Middle frontal gyrus (tissue), 1 donor: ENCODE results near the gene TTC31.
A peak's percentile ranks its signal among the peaks of the same experiment; 100 is the strongest.
"Not testable (repeated sequence)": the region's sequence is repeated elsewhere in the genome, so short reads cannot be mapped to it uniquely, and the experiment has no call there.

Experiments used
- DNase-seq: peaks from one replicate; pipeline ENCODE4 v3.0.0-alpha.2; 2015; ENCODE audit warnings: low spot score; ENCODE audit errors: extremely low spot score

TTC31 gene

DNA sequence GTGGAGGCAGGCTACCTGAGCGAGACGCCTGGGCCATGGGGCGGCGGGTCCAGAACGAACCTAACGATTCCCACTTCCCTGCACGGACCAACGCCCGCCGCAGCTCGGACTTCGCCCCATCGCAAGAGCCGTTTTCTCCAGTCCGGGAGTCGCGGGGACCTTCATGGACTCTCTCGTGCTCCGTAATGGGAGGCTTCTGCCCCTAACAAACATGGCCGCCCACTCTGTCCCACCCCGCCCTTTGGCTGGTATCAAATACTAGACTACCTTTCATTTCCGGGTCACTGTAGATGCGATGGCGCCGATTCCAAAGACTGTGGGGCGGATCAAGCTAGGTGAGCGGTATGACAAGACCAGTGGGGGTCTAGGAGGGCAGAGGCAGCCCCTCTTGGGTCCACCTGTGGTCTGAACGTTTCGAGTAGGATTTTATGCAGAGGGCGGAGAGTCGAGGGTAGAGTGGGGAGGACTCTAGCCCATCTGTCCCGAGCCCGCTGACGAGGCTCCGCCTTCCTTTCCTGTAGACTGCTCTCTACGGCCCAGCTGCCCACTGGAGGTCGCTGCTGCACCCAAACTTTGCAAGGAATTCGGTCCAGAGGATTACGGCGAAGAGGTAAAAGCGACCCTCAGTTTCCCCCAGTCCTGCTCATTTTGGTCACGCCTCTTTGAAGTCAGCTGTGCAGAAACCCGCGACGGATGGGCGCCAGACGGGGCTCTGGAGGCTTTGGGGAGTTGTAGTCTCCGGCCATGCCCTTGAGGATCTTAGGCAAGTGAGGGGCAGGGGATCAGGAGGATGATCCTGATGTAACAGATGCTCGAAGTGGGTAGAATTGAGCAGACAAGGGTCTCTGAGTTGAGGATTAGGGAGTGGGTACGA is at the start of gene TTC31, which contains the start of gene CCDC142:
TTC31 (plus strand) TSS at position 281 of the 874 bp plus-strand sequence; CDS start at position 296, 15 bp downstream.
CCDC142 (minus strand) TSS at position 198 of the 874 bp plus-strand sequence; CDS start at position 37, 161 bp downstream.
- peak; percentile 94 for DNase-seq

DNA sequence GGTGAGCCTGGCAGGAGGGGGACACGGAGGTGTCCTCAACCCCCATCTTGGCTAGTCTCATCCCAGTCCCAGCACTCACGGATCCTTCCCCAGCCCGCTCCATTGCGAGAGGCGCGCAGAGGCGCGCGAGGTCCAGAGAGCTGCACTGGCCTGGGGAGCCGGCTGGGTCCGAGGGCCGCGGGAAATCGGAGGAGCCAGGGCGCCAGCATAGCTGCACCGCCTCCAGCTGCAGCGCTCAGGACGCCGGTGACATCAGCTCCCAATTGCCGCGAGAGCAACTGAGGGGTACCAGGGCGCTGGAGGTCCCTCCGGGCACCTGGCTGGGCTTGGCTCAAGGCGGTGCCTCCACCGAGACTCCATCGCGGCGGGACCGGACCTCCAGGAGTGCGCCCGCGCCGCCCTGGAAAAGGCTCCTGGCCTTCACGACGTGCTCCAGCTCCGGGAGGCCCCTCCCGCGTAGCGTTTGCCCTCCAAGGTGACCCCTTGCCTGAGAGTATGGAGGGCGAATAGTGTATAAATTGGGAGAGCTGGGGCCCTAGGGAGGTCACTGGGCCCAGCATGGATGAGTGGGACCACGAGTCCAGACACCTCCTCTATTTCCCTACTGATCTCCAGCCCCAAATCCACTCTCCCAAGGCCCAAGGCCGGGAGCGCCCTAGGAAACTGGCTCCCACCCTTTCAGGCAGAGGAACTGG is 46.6 kb upstream of the TTC31 start:
- DNase-seq = no peak

DNA sequence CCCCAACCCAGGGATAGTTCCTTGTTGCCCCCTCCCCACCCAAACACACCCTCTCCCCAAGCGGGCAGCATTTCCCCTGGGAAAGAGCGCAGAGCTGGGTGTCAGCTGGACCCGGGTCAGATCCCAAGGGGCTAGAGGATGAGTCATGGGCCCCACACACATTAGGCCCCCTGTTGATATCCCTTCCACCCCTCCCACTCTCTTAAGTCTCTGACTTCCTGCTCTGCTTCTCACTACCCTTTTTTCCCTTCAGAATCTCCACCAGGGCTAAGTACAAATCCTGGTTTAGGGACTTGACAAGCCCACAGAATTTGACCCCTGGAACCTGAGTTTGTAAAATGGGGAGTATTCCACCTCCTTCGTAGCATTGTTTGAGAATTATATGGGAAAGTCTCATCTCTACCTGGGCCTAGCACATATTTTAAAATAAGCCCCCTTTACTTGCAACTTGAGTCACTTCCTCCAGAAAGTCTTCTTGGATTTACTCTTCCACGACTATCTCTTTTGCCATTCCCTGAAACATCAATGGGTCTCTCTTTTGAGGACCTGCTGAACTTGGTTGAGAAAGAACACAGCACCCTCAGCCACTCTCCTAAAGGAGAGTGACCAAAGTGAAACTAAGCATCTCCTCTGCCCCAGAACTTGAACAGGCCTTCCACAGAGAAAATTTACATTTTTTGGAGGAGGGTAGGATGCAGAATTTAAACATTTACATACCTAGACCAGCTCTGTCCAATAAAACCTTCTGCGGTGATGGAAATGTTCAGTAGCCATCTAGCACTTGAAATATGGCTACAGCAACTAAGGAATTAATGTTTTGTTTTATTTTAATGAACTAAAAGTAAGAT is 45.8 kb upstream of the TTC31 start:
- DNase-seq = no peak

DNA sequence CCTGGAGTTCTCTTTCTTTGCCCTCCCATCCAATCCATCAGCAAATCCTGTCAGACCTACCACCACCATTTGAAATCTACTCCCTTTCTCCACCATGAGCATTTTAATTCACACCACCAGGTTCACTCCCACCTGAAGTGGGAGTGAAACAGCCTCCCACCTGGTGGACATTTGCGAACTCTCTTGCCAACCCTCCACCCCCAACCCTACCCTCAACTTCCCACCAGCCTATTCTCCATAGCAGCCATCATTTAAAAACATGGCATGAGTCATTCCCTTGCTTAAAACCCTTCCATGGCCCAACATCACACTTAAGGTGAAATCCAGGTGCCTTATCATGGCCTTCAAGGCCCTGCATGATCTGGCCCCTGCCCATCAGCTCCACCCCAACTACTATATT is 44.6 kb upstream of the TTC31 start:
- DNase-seq = no peak

DNA sequence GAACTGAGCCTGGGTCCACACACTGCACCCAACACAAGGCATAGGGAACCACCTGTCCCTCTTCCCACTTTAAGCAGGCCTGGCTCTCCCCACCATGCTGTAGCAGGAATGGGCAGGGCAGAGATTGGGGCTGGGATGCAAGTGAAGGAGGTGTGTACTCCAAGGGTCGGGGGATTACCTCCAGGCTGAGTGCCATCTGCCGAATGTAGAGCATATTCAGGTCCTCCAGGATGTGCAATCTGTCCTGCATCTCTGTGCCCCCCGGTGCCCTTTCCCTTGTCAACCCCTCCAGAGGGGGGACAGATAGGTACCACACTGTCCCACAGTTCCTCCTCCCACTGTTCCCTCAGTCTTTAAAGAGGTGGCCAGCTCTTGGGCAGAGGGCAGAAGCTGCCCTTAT is 43.5 kb upstream of the TTC31 start:
- DNase-seq = no peak

DNA sequence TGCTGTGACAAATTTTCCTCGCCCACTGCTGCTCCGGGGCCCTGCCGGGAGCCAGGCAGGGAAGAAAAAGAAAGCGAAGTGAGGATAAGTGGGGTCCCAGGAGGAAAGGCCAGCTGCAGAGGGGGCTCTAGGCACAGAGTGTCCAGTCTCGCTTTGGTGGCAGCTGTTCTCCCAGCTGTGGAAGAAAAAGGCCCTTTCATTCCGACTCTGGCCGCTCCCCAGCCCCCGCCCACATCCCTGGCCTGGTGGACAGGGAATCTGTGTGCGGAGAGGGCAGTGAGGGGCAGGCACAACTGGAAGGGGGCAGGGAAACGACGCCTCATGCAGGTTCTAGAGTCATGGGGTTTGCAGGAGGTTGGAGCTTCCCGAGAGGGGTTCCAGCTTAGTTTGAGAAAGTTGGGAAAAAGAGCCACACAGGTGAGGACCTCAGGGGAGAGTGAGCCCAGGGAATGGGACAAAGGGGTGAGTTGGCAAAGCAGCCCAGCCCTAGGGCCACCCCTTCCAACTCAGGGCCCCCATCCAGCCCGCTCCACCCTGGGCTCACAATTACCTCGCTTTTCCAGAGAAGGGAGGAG is 43.0 kb upstream of the TTC31 start:
- DNase-seq = peak; percentile 76

DNA sequence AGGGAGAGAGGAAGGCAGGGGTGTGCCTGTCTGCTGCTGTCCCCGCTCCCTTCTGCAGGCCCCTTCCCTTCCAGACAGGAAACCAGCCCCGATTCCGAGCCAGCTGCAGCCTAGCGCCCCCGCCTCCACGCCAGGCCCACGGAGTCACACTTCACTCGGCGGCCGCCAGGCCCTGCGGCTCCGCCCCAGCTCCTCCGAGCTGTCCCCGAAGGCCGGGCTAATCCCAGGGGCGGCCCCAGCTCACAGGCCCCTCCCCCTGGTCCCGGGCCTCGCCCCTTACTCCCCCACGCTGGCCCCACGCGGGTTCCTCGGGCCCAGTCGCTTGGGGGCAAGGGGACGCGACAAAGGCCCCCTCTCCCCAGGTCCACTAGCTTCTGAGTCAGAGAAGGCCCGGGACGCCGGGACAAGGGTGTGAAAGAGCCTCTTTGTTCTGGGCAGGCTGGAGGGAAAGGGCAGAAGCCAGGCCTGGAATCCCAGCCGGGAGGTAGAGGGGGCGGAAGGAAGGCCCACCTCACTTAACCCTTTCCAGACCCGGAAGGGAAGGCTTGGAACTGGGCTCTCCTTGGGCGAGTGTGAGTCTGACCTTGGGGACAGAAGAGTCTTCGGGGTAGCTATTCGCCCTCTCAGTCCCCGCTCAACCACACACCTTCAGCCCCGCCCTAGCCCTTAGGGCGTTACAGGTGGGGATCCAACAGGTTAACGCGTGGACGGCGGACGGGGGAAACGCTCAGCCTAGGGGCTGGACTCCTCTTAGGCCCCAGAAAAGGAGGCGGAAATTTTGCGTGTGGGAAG is 42.3 kb upstream of the TTC31 start:
- peak; percentile 58 for DNase-seq

DNA sequence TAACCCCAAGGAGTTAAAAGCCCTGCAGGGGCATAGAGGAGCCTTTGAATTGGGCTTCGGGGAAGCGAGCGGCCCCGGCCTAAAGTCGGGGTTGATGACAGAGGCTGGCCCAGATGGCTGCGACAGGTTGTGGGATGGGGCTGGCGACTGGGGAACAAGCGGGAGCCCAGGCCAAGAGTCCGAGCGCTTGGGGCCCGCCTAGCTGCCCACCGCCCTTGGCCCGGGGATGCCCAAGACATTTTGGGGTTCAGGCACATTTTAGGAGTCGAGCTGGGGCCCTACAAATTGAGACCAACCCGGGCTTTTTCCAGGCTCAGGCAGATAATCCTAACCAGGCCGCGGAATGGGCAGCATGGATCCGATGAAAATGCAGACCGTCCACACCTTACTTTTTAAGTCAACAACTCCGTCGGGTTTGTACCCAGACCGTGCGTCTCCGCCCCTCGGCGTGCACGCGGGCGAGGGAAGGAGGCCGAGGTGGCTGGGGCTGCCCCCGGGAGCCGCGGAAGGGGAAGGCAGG is 41.7 kb upstream of the TTC31 start:
- DNase-seq = no peak

DNA sequence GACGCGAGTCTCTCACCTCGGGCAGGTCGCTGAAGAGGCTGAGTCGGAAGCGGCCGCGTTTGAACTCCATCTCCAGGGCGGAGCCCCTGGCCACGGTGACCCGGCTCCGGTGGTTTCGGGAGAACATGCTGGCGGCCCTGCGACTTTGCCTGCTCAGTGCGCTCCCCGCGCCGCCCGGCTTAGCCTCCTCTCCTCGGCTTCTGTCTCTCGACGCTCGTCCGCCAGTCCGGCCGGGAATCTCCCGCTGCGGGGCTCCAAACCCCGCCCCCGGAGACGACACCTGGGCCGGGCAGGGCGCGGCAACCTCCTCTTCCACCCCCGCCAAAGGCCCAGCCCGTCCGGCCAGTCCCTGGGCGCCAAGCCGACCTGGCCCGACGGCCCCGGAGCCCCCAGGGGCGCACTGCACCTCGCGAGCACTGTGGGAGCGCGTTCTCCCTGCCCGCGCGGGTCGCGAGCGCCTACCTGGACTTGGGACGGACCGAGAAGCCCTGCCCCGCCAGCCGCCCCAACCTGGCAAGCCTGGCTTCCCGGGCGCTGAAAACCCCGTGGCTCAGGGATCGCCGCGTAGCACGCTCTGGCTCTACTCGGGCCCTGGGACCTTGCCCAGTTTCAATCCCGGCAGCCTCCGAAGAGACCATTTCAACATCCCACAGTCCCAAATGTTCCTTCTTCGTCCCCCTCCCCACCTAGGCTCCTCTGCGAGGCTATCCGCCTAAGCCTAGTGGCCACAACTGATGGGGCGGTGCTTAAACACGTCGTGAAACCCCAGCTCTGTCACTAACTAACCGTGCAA is 41.0 kb upstream of the TTC31 start, which contains the start of gene RTKN:
RTKN (minus strand) TSS at position 248 of the 793 bp plus-strand sequence; CDS start at position 127, 121 bp downstream.
- no peak for DNase-seq

DNA sequence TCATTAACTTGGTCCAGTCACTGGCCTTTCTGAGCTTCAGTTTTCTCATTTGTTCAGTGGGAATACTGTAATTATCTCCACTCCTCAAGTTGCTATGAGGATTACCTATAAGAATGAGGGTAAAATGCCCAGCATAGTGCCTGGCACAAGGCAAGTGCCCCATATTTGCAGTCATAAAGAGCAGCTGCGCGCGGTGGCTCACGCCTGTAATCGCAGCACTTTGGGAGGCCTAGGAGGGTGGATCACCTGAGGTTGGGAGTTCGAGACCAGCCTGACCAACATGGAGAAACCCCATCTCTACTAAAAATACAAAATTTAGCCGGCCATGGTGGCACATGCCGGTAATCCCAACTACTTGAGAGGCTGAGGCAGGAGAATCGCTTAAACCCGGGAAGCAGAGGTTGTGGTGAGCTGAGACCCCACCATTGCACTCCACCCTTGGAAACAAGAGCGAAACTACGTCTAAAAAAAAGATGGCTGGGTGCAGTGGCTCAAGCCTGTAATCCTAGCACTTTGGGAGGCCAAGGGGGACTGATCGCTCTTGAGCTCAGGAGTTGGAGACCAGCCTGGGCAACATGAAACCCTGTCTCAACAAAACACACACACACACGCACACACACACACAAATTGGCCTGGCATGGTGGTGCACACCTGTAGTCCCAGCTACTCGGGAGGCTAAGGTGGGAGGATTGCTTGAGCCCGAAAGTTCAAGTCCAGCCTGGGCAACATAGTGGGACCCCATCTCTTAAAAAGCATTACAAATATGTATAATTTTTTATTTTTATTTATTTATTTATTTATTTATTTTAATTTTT is 40.2 kb upstream of the TTC31 start:
- not testable (repeated sequence) for DNase-seq

DNA sequence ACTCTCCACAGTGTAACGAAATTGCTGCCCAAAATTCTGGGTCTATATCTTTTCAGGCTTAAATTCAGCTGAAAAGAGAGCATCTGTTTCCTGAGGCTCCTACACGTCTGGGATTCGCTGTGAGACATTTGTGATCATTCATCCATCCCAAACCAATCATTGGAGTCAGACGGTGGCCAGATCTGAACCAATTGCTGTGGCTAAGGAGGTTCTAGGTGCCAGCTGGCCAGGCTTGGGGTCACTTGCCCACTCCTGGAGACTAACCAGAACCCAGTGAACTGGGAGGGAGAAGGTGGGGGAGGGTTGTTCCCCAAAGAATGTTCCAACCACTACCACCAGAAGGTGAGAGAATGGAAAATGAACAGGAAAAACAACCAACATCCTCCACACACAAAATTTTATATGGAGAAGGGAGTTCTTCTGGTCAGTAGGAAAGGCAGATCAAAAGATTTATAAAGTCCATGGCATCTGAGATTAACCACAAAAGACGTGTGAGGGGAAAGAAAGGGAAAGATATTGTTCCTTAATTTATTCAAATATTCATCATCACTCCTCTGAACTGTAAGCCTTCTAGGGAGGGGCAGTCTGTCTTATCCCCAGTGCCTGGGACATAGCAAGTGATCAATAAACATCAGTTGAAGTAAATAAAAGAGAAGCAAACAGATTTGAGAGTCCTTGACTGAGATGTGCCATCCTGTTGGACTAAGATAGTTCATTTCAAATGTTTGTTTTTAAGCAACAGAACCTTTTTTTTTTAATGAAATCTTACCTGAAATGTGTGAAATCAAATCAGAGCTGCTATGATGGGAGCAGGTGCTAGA is 38.2 kb upstream of the TTC31 start:
- no peak for DNase-seq

DNA sequence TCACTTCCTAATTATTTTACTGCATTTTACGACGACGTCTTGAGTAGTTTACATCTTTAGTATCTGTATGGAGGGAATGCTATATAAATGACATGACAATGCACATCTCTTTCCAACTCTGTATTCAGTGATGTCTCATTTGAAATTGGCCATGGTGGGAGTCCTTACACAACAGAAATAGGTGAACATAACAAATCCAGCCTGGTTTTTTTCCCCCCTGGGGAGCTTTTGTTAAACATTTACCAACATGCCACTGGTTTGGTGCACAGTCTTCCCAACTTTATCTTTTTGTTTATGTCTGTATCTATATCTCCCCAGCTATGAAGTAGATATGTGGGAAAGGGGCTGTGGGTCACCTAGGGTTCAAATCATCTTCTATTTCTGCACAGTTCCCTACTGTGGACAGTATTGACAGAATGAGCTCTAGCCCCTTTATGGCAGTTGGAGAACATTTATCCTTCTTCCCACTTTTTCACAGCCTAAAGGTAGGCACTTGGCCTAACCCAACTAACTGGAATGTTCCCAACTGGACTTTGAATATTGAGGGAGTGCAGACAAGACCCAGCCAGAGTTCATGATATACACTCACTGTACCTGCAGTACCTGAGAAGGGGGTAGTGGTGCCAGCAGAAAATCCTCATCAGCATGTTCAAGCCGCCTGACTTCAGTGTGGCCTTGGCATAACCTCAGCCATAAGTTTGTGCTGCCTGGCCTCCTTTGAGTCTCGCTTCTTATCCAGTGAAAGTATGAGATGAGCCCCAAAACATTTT is 35.5 kb upstream of the TTC31 start:
- DNase-seq = no peak

DNA sequence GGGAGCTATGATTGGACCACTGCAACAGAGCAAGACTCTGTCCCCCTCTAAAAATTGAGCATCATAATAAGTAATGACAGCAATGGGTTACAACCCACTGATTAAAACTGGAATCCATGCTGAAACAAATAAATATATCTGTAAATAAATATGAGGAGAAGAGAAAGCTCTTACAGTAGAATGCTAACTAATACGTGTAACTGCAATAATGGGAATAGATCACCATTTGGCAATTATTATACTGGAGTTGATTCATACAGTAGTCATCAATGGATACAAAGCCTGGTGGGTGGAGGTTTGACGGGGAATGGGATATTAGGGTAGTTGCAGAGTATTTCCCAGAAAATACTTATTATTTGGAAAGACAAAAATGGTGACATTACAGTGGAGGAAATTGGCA is 34.1 kb upstream of the TTC31 start:
- DNase-seq = no peak

DNA sequence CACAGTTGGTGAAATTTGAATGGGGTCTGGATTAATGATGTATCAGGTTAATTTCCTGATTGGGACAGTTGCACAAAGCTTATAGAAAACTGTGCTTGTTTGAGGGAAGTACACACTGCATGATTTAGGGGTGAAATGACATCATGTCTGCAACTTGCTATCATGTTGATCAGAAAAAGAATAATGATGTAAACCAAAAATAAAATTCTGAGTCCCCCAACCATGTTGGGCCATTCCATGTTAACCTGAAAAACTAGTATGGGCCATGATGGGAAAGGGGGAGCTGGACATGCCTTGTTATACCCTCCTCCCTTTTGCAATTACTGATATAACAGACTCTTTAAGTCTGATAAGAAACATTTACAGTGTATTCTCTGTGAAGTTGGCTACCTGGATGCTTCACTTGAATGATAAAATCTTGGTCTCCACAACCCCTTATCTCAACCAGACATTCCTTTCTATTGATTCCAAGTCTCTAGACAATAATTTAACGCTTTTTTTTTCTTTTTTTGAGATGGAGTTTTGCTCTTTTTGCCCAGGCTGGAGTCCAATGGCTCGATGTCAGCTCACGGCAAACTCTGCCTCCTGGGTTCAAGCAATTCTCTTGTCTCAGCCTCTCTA is 32.2 kb upstream of the TTC31 start:
- no peak for DNase-seq

DNA sequence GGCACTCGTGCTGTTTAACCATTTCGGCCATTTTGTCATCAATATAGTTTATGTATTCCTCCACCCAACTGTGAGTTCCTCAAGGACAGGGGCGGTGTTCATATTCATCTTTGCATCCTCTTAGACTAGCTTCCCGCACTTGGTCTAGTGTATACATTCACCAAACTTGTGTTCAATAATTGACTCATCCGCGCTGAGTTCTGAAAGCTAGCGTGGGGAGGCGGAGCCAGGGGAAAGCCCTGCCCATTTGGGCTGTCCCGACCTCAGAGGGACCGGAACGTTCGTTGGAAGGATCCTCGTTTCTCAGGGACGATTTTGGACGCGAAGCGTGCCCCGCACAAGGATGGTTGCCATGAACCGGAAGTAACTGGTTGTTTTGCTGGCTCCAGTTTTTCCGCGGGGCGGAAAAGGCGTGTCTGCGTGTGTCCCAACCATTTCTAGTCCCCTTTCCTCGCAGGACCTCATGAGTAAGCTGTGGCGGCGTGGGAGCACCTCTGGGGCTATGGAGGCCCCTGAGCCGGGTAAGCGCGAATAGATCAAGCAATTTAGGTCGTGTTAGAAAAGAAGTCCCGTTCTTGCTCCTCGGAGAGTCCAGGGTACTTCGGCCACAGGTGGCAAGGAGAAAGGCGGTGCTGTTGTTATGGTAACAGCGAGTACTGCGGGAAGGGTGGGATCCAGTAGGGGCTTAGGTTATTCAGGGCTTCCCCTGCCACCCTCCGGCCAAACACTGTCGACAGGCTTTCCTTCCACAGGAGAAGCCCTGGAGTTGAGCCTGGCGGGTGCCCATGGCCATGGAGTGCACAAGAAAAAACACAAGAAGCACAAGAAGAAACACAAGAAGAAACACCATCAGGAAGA is 28.0 kb upstream of the TTC31 start, which contains the start of gene INO80B:
INO80B (plus strand) TSS at position 434 of the 858 bp plus-strand sequence; CDS start at position 464, 30 bp downstream.
- DNase-seq = peak; percentile 94
